WTC11 (cell line): Measurements from ENCODE around the gene SH3D21. TPM values are rescaled to one million over a fixed set of nuclear protein-coding genes. Genes with fewer than 3 reads are reported as not detected.
A peak's percentile ranks its signal among the peaks of the same experiment; 100 is the strongest.

Experiments
- ATAC-seq: fragments of 200-7000 bp; cut with Tn5 transposase; 2 replicates; pipeline ENCODE4 v1.10.0; 2021; ENCODE audit warnings: mild to moderate bottlenecking, moderate library complexity
- CTCF ChIA-PET: fragments of 300-600 bp; sonication (Branson Sonifier 250); formaldehyde crosslinking; loops from one replicate; lab custom pipeline; 2021; ENCODE audit warnings: antibody characterized with exemption; lab: Charles Lee
- POLR2A ChIA-PET: fragments of 350-600 bp; sonication (Branson Sonifier 250); formaldehyde crosslinking; loops from one replicate; lab custom pipeline; 2021; ENCODE audit warnings: antibody characterized with exemption; lab: Charles Lee
- DNase-seq: peaks from one replicate; pipeline ENCODE4 v3.0.0; 2021; ENCODE audit warnings: low spot score
- H3K27ac Mint-ChIP-seq: 2 replicates; pipeline ENCODE4 v1.8.0; 2021; ENCODE audit warnings: mixed read lengths
- H3K27me3 Mint-ChIP-seq: 2 replicates; pipeline ENCODE4 v1.8.0; 2021; ENCODE audit warnings: low read depth, mild to moderate bottlenecking, moderate library complexity, mixed read lengths
- H3K36me3 Mint-ChIP-seq: 2 replicates; pipeline ENCODE4 v1.8.0; 2021; ENCODE audit warnings: mixed read lengths
- H3K4me1 Mint-ChIP-seq: 2 replicates; pipeline ENCODE4 v1.8.0; 2022; ENCODE audit warnings: mixed read lengths
- H3K4me3 Mint-ChIP-seq: 2 replicates; pipeline ENCODE4 v1.8.0; 2021; ENCODE audit warnings: mild to moderate bottlenecking, moderate library complexity, mixed read lengths
- H3K9me3 Mint-ChIP-seq: 2 replicates; pipeline ENCODE4 v1.8.0; 2021; ENCODE audit warnings: mixed read lengths
- ARID4B ChIP-seq: sonication (generic); formaldehyde crosslinking; IDR thresholded peaks from 2 replicates; pipeline ENCODE4 v1.8.0; 2023; ENCODE audit warnings: missing genetic modification reagents, mild to moderate bottlenecking, borderline replicate concordance
- CREM ChIP-seq: sonication (generic); formaldehyde crosslinking; IDR thresholded peaks from 2 replicates; pipeline ENCODE4 v1.8.1; 2022; ENCODE audit warnings: mild to moderate bottlenecking, missing genetic modification reagents, moderate library complexity
- E2F5 ChIP-seq: sonication (generic); formaldehyde crosslinking; IDR thresholded peaks from 2 replicates; pipeline ENCODE4 v1.8.1; 2022; ENCODE audit warnings: mild to moderate bottlenecking, moderate library complexity, missing genetic modification reagents
- FOXP1 ChIP-seq: sonication (generic); formaldehyde crosslinking; IDR thresholded peaks from 2 replicates; pipeline ENCODE4 v1.8.0; 2022; ENCODE audit warnings: missing genetic modification reagents, mild to moderate bottlenecking, moderate library complexity, borderline replicate concordance
- IRF1 ChIP-seq: sonication (generic); formaldehyde crosslinking; IDR thresholded peaks from 2 replicates; pipeline ENCODE4 v1.8.0; 2023; ENCODE audit warnings: missing genetic modification reagents
- NR1H2 ChIP-seq: sonication (generic); formaldehyde crosslinking; IDR thresholded peaks from 2 replicates; pipeline ENCODE4 v1.9.0; 2021; ENCODE audit warnings: mild to moderate bottlenecking, moderate library complexity, missing genetic modification reagents
- PRRX2 ChIP-seq: fragments of 250-450 bp; sonication (Bioruptor Pico); IDR thresholded peaks from 2 replicates; pipeline ENCODE4 v1.8.0; 2021; ENCODE audit warnings: mild to moderate bottlenecking
- SOX15 ChIP-seq: fragments of 250-450 bp; sonication (Bioruptor Pico); IDR thresholded peaks from 2 replicates; pipeline ENCODE4 v1.9.0; 2021; ENCODE audit warnings: mild to moderate bottlenecking
- SP1 ChIP-seq: sonication (generic); formaldehyde crosslinking; conservative IDR thresholded peaks from 2 replicates; pipeline ENCODE4 v1.8.1; 2022; ENCODE audit warnings: missing genetic modification reagents
- ZNF121 ChIP-seq: sonication (generic); formaldehyde crosslinking; IDR thresholded peaks from 2 replicates; pipeline ENCODE4 v1.8.0; 2023; ENCODE audit warnings: missing genetic modification reagents
- ZNF317 ChIP-seq: sonication (generic); formaldehyde crosslinking; IDR thresholded peaks from 2 replicates; pipeline ENCODE4 v1.8.1; 2023; ENCODE audit warnings: low read depth, mild to moderate bottlenecking, moderate library complexity, missing genetic modification reagents, borderline replicate concordance
- total RNA-seq: library from RNA; stranded (reverse); gene quantifications from 3 replicates; pipeline ENCODE4 v1.2.3, GENCODE V29; 2021
- TF ChIP-seq, protein P1 (sequence below): sonication (generic); formaldehyde crosslinking; conservative IDR thresholded peaks from 2 replicates; pipeline ENCODE4 v1.8.1; 2023; ENCODE audit warnings: mild to moderate bottlenecking, low read depth, missing genetic modification reagents, moderate library complexity
- TF ChIP-seq, protein P2 (sequence below): sonication (generic); formaldehyde crosslinking; IDR thresholded peaks from 2 replicates; pipeline ENCODE4 v1.8.1; 2023; ENCODE audit warnings: mild to moderate bottlenecking, moderate library complexity, missing genetic modification reagents
- TF ChIP-seq, protein P3 (sequence below): fragments of 250-450 bp; sonication (Bioruptor Pico); conservative IDR thresholded peaks from 2 replicates; pipeline ENCODE4 v1.9.0; 2021; ENCODE audit warnings: mild to moderate bottlenecking
- TF ChIP-seq, protein P4 (sequence below): sonication (generic); formaldehyde crosslinking; conservative IDR thresholded peaks from 2 replicates; pipeline ENCODE4 v1.8.1; 2022; ENCODE audit warnings: mild to moderate bottlenecking, missing genetic modification reagents

SH3D21 gene
- total RNA-seq, 1 experiment from 2014 or later: 22.1 TPM

GRCh38 chr1:36350659-36351226, 44.6 kb downstream of the SH3D21 start:
- TF ChIP-seq SOX15 (no peak), PRRX2 (CRISPR knock-in tag) (no peak), ZNF317 (CRISPR knock-in tag) (no peak)
- TF ChIP-seq, protein P1, sequence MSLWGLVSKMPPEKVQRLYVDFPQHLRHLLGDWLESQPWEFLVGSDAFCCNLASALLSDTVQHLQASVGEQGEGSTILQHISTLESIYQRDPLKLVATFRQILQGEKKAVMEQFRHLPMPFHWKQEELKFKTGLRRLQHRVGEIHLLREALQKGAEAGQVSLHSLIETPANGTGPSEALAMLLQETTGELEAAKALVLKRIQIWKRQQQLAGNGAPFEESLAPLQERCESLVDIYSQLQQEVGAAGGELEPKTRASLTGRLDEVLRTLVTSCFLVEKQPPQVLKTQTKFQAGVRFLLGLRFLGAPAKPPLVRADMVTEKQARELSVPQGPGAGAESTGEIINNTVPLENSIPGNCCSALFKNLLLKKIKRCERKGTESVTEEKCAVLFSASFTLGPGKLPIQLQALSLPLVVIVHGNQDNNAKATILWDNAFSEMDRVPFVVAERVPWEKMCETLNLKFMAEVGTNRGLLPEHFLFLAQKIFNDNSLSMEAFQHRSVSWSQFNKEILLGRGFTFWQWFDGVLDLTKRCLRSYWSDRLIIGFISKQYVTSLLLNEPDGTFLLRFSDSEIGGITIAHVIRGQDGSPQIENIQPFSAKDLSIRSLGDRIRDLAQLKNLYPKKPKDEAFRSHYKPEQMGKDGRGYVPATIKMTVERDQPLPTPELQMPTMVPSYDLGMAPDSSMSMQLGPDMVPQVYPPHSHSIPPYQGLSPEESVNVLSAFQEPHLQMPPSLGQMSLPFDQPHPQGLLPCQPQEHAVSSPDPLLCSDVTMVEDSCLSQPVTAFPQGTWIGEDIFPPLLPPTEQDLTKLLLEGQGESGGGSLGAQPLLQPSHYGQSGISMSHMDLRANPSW (CRISPR knock-in tag): no peak
- TF ChIP-seq, protein P2, sequence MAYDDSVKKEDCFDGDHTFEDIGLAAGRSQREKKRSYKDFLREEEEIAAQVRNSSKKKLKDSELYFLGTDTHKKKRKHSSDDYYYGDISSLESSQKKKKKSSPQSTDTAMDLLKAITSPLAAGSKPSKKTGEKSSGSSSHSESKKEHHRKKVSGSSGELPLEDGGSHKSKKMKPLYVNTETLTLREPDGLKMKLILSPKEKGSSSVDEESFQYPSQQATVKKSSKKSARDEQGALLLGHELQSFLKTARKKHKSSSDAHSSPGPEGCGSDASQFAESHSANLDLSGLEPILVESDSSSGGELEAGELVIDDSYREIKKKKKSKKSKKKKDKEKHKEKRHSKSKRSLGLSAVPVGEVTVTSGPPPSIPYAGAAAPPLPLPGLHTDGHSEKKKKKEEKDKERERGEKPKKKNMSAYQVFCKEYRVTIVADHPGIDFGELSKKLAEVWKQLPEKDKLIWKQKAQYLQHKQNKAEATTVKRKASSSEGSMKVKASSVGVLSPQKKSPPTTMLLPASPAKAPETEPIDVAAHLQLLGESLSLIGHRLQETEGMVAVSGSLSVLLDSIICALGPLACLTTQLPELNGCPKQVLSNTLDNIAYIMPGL: no peak
- no peaks in the 10 kb centered on the region for H3K9me3 Mint-ChIP-seq
- CTCF ChIA-PET: interaction anchor here (1.2 to 7.0 kb wide), 4 partner anchors 9 to 69 kb away, joined by 3 to 72 read pairs (median 20); no protein-coding TSS in a partner anchor
- POLR2A ChIA-PET: no interaction called here
- peaks cover 31% of the 10 kb centered on the region for H3K36me3 Mint-ChIP-seq
- no peaks in the 10 kb centered on the region for H3K27me3 Mint-ChIP-seq
- no peak for ATAC-seq
- H3K27ac Mint-ChIP-seq: peak overlapping the region; percentile 30; the same call in 1 of the 2 replicates
- H3K4me1 Mint-ChIP-seq: peaks cover 8% of the 10 kb centered on the region
- no peak for DNase-seq
- no peak overlapping the region for H3K4me3 Mint-ChIP-seq

DNA sequence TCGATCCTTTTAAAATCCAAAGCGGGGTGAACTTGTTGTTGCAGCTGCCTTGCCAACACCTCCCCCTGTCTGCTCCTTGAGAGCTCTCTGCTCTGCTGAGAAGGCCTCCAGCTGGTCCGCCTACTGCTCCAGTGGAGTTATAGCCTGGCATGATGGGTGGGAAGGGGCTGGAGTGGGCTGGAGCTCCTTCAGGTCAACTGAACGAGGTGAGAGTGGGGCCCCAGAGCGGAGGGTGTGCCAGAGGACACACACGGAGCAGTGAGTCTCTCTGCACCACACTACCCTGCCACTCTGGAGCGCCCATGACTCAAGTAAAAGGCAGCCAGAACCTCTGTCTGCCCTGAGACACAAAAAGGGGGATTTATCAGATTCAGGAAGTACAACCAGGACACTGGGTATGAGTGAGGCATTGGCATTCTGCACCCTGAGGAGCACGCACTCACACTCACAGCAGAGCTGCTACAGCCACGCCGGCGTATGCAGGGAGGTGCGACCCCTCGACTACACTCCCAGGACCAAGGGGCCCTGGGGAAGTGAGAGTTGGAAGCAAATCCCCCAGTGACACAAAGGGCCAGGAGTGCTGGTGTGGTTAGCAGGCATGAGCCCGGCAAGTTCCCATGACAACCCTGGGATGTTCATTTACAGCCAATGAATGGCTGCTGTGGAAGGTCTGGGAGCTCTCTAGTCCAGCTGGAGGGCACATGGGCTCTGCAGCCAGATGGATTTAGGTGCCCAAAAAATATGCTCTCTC, 45.2 kb downstream of the SH3D21 start:
- ATAC-seq: no peak
- Mint-ChIP-seq H3K27ac (peak overlapping the region; percentile 53), H3K36me3 (peaks cover 35% of the 10 kb centered on the region), H3K9me3 (no peaks in the 10 kb centered on the region), H3K4me1 (peaks cover 8% of the 10 kb centered on the region), H3K27me3 (no peaks in the 10 kb centered on the region), H3K4me3 (no peak overlapping the region)
- ChIA-PET CTCF (interaction anchor here (1.2 to 7.0 kb wide), 4 partner anchors 9 to 68 kb away, joined by 3 to 72 read pairs (median 20); no protein-coding TSS in a partner anchor), POLR2A (no interaction called here)
- DNase-seq: no peak
- TF ChIP-seq SP1: no peak
- no peak for TF ChIP-seq E2F5
- TF ChIP-seq IRF1 (CRISPR knock-in tag): no peak

DNA sequence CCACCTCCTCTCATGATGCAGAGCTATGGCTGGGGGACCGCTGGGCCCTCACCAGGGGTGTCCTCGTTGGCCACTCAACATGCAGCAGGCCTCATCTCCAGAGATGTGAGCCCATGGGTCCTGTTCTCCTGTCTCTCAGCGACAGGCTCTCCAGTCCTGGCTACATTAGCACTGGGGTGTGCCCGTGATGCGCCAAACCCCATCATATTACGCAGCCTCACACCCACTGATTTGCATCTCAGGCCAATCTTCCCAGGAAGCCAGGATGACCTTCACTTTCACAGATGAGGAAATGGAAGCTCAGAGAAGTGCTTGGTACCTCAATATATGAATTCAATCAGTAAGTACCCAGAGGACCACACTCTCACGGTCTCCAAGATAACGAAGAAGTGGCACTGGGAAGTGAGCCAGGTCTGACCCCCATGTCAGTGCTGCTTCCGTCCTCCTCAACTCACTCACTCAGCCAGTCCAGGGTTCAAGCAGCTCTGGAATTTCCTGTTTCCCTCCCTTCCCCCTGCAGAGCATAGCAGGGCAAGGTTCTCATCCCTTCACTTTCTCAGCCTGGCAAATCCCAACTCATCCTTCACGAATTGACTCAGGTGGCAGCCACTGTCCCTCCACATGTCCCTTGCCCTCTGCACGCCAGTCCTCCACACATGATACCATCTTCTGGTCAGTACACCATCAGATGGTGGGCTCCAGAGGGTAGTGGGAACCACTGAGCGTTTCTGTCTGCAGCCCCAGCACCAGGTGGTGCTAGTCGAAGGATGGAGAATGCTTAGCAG, 46.1 kb downstream of the SH3D21 start:
- POLR2A ChIA-PET: no interaction called here
- Mint-ChIP-seq H3K4me1 (peaks cover 8% of the 10 kb centered on the region), H3K4me3 (no peak overlapping the region), H3K27ac (peak overlapping the region; percentile 51), H3K27me3 (no peaks in the 10 kb centered on the region), H3K36me3 (peaks cover 32% of the 10 kb centered on the region), H3K9me3 (no peaks in the 10 kb centered on the region)
- DNase-seq: no peak
- ATAC-seq: no peak
- CTCF ChIA-PET: interaction anchor here (1.2 to 7.0 kb wide), 4 partner anchors 10 to 67 kb away, joined by 5 to 72 read pairs (median 22); no protein-coding TSS in a partner anchor
- no peak for TF ChIP-seq CREM (CRISPR knock-in tag)
- TF ChIP-seq ZNF121 (CRISPR knock-in tag): no peak
- TF ChIP-seq, protein P3, sequence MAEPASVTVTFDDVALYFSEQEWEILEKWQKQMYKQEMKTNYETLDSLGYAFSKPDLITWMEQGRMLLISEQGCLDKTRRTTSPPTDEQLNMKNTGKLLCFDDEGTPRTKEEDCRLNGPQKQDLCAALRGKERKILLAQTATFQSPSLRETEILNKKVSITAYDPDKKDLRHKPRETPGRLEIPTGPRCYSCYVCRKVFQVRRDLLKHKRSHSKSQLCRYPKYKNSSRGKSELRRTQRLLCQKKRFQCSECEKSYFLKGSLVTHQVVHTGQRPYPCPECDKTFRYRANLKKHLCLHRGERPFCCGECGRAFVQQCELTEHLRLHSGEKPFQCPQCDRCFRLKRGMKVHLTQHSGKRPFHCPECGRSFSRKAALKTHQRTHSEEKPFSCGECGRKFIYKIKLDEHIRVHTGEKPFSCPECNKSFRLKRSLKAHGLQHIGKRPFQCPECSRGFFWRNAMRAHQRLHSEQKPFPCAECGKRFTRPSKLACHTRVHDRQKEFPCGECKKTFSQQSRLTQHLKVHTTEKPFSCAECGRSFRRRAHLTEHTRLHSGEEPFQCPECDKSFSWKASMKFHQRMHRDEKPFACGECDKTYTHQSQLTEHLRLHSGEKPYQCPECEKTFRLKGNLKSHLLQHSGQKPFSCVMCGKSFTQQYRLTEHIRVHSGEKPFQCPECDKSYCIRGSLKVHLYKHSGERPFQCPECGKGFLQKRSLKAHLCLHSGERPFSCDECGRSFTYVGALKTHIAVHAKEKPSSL (CRISPR knock-in tag): no peak
- no peak for TF ChIP-seq NR1H2 (CRISPR knock-in tag)
- TF ChIP-seq, protein P4, sequence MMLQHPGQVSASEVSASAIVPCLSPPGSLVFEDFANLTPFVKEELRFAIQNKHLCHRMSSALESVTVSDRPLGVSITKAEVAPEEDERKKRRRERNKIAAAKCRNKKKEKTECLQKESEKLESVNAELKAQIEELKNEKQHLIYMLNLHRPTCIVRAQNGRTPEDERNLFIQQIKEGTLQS (CRISPR knock-in tag): no peak
- TF ChIP-seq ARID4B (CRISPR knock-in tag): no peak
- TF ChIP-seq FOXP1 (CRISPR knock-in tag): no peak
